A549 (cell line): ENCODE data around the gene SLC22A23. TPM values are rescaled to one million over a fixed set of nuclear protein-coding genes. Genes with fewer than 3 reads are reported as not detected.

Experiments used
- ATAC-seq, 2 experiments: fragments of 200-7000 bp in 1 of 2; fragments of >200 bp in 1 of 2; cut with Nextera tagmentation in 1 of 2; cut with Tn5 transposase in 1 of 2; 3 replicates each; pipeline versions ENCODE4 v1.8.0 to v1.9.1; 2018 to 2020; ENCODE audit warnings: mild to moderate bottlenecking in 1 of 2, moderate library complexity in 1 of 2
- CTCF ChIA-PET: fragments of 300-600 bp; sonication (Branson Sonifier 250); formaldehyde crosslinking; extraction: SDS; loops from one replicate; lab custom pipeline; 2021; ENCODE audit warnings: antibody characterized with exemption, inconsistent platforms; lab: Yijun Ruan, JAX
- POLR2A ChIA-PET: fragments of 350-600 bp; formaldehyde crosslinking; extraction: SDS; loops from one replicate; lab custom pipeline; 2021; ENCODE audit warnings: antibody characterized with exemption, inconsistent platforms; lab: Yijun Ruan, JAX
- DNase-seq, 2 experiments: peaks; one replicate each; pipeline versions ENCODE4 v3.0.0 to v3.0.0-alpha.2; 2011 to 2016; ENCODE audit warnings: low read depth in 1 of 2, low spot score in 1 of 2
- FAIRE-seq: peaks from 2 replicates; lab custom pipeline; 2011; peaks lifted over from hg19 to GRCh38; lab: Jason Lieb, UNC
- H3K27ac ChIP-seq, 2 experiments: fragments of >200 bp; sonication (Bioruptor Twin); formaldehyde crosslinking; 3 replicates each; pipeline ENCODE4 v1.5.1; 2016 to 2017
- H3K4me1 ChIP-seq: fragments of >200 bp; sonication (Bioruptor Twin); formaldehyde crosslinking; 3 replicates; pipeline ENCODE4 v1.6.1; 2016
- H3K4me2 ChIP-seq: fragments of >200 bp; sonication (Bioruptor Twin); formaldehyde crosslinking; 3 replicates; pipeline ENCODE4 v1.6.1; 2016
- H3K4me3 ChIP-seq: fragments of >200 bp; sonication (Bioruptor Twin); formaldehyde crosslinking; 3 replicates; pipeline ENCODE4 v1.5.1; 2016
- H3K9me3 ChIP-seq: fragments of >200 bp; sonication (Bioruptor Twin); formaldehyde crosslinking; 3 replicates; pipeline ENCODE4 v1.6.1; 2016
- ATOH8 ChIP-seq: fragments of 250-450 bp; sonication (Bioruptor Pico); IDR thresholded peaks from 2 replicates; pipeline ENCODE4 v1.5.0; 2020; ENCODE audit warnings: low read depth, mild to moderate bottlenecking, moderate library complexity
- BHLHE40 ChIP-seq: IDR thresholded peaks from 2 replicates; pipeline ENCODE4 v1.6.1; 2012; ENCODE audit warnings: low read depth, low read length, inconsistent platforms
- CEBPB ChIP-seq, 2 experiments: fragments of >200 bp in 1 of 2; sonication (Bioruptor Twin) in 1 of 2; formaldehyde crosslinking in 1 of 2; IDR thresholded peaks; 2 replicates each; pipeline ENCODE4 v1.6.1; 2012 to 2016
- CTCF ChIP-seq: fragments of >200 bp; sonication (Bioruptor Twin); formaldehyde crosslinking; IDR thresholded peaks from 3 replicates; pipeline ENCODE4 v1.5.1; 2016
- EHMT2 ChIP-seq: fragments of 200-600 bp; sonication (generic); IDR thresholded peaks from 2 replicates; pipeline ENCODE4 v1.6.1; 2016; ENCODE audit warnings: antibody characterized with exemption, low read depth, mild to moderate bottlenecking, moderate library complexity
- FOSB ChIP-seq: fragments of 250-450 bp; sonication (Bioruptor Pico); IDR thresholded peaks from 2 replicates; pipeline ENCODE4 v1.5.0; 2020; ENCODE audit warnings: mild to moderate bottlenecking, moderate library complexity
- FOXS1 ChIP-seq: fragments of 250-450 bp; sonication (Bioruptor Pico); IDR thresholded peaks from 2 replicates; pipeline ENCODE4 v1.5.0; 2020; ENCODE audit warnings: mild to moderate bottlenecking, moderate library complexity
- GATA3 ChIP-seq: IDR thresholded peaks from 2 replicates; pipeline ENCODE4 v1.6.1; 2012; ENCODE audit warnings: borderline replicate concordance
- HDAC2 ChIP-seq: fragments of 200-600 bp; sonication (generic); IDR thresholded peaks from 2 replicates; pipeline ENCODE4 v1.6.1; 2016
- HEYL ChIP-seq: fragments of 250-450 bp; sonication (Bioruptor Pico); IDR thresholded peaks from 2 replicates; pipeline ENCODE4 v1.8.0; 2021; ENCODE audit warnings: mild to moderate bottlenecking, moderate library complexity
- HMGXB4 ChIP-seq: fragments of 250-450 bp; sonication (Bioruptor Pico); IDR thresholded peaks from 2 replicates; pipeline ENCODE4 v1.5.0; 2021; ENCODE audit warnings: mild to moderate bottlenecking, moderate library complexity, borderline replicate concordance
- HOXB5 ChIP-seq: fragments of 250-450 bp; sonication (Bioruptor Pico); IDR thresholded peaks from 2 replicates; pipeline ENCODE4 v1.5.0; 2020; ENCODE audit warnings: mild to moderate bottlenecking, moderate library complexity
- MAX ChIP-seq: IDR thresholded peaks from 2 replicates; pipeline ENCODE4 v1.6.1; 2012
- NR3C1 ChIP-seq: fragments of >200 bp; sonication (Bioruptor Twin); formaldehyde crosslinking; IDR thresholded peaks from 3 replicates; pipeline ENCODE4 v1.6.1; 2017
- POLR2AphosphoS2 ChIP-seq: conservative IDR thresholded peaks from 2 replicates; pipeline ENCODE4 v1.6.1; 2012; ENCODE audit warnings: low read length, improper control_type of control experiment, inconsistent platforms
- RAD21 ChIP-seq, 2 experiments: fragments of >200 bp in 1 of 2; sonication (Bioruptor Twin) in 1 of 2; formaldehyde crosslinking in 1 of 2; IDR thresholded peaks in 1 of 2; conservative IDR thresholded peaks in 1 of 2; 2 replicates in 1 of 2; 3 replicates in 1 of 2; pipeline ENCODE4 v1.6.1; 2012 to 2018; ENCODE audit warnings: inconsistent platforms in 1 of 2
- RARB ChIP-seq: fragments of 250-450 bp; sonication (Bioruptor Pico); IDR thresholded peaks from 2 replicates; pipeline ENCODE4 v1.8.0; 2021; ENCODE audit warnings: mild to moderate bottlenecking, moderate library complexity
- RNF2 ChIP-seq: fragments of 200-600 bp; sonication (generic); IDR thresholded peaks from 2 replicates; pipeline ENCODE4 v1.6.1; 2016; ENCODE audit warnings: low read depth, mild to moderate bottlenecking, antibody characterized with exemption, moderate library complexity, borderline replicate concordance
- WGBS: methylation state at CpG from one replicate; pipeline ENCODE4 v1.1.6; 2017; ENCODE audit errors: missing lambda C conversion rate; 5-methylcytosine and 5-hydroxymethylcytosine counted together
- polyA plus RNA-seq, 4 experiments: library from polyadenylated mRNA; depleted of rRNA in 3 of 4; stranded (reverse); fragments of >200 nt; fragmentation: RNase III in 1 of 4; extraction: RNeasy Plus Mini Kit Qiagen cat#74134 plus additional on column Dnase treatment in 1 of 4; gene quantifications; 2 replicates in 3 of 4; 3 replicates in 1 of 4; pipeline ENCODE4 v1.2.3, GENCODE V29; 2011 to 2017
- TF ChIP-seq, protein P1 (sequence below): IDR thresholded peaks from 2 replicates; pipeline ENCODE4 v1.6.1; 2012

SLC22A23 gene
- polyA plus RNA-seq, 2 of the 4 experiments (the other 2 are of a cell fraction): 4.4 to 6.2 TPM

DNA sequence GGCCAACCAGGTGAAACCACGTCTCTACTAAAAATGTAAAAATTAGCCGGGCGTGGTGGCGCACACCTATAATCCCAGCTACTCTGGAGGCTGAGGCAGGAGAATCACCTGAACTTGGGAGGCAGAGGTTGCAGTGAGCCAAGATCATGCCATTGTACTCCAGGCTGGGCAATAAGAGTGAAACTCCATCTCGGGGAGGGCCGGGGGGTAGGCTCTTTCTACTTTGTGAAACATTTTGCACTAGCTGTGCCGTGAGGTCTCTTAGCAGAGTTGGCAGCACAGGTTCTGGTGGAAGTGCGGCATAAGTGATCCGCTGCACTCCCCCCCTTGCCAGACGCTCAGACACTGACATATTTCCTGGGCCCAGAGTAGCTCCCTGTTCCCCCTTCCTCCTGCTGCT, 173.6 kb downstream of the SLC22A23 start:
- Histone ChIP-seq H3K4me2 (no peak overlapping the region), H3K4me3 (no peak overlapping the region), H3K27ac (no peak overlapping the region), H3K9me3 (no peaks in the 10 kb centered on the region), H3K4me1 (peaks cover 18% of the 10 kb centered on the region)
- POLR2A ChIA-PET: no interaction called here
- ATAC-seq (no peak), DNase-seq (no peak), FAIRE-seq (no peak)
- CTCF ChIA-PET: interaction anchor here (0.6 to 17.5 kb wide), 7 partner anchors 13 to 713 kb away, joined by 3 to 186 read pairs (median 3); no protein-coding TSS in a partner anchor
- TF ChIP-seq EHMT2 (no peak), BHLHE40 (no peak), GATA3 (no peak), FOXS1 (CRISPR knock-in tag) (no peak), POLR2AphosphoS2 (no peak), MAX (no peak), NR3C1 (no peak), ATOH8 (CRISPR knock-in tag) (no peak)
- TF ChIP-seq, protein P1, sequence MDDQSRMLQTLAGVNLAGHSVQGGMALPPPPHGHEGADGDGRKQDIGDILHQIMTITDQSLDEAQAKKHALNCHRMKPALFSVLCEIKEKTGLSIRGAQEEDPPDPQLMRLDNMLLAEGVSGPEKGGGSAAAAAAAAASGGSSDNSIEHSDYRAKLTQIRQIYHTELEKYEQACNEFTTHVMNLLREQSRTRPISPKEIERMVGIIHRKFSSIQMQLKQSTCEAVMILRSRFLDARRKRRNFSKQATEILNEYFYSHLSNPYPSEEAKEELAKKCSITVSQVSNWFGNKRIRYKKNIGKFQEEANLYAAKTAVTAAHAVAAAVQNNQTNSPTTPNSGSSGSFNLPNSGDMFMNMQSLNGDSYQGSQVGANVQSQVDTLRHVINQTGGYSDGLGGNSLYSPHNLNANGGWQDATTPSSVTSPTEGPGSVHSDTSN: no peak
- 93% methylated on average over 8 of the region's 10 CpGs for WGBS

GRCh38 chr6:3282476-3283236, 174.2 kb downstream of the SLC22A23 start:
- ATAC-seq: no peak
- Histone ChIP-seq H3K9me3 (no peaks in the 10 kb centered on the region), H3K27ac (no peak overlapping the region), H3K4me2 (no peak overlapping the region), H3K4me3 (no peak overlapping the region), H3K4me1 (peaks cover 18% of the 10 kb centered on the region)
- DNase-seq: no peak
- CTCF ChIA-PET: interaction anchor here (0.9 to 17.5 kb wide), 8 partner anchors 13 to 695 kb away, joined by 3 to 186 read pairs (median 4); partner anchors contain the start of gene FAM50B
- POLR2A ChIA-PET: interaction anchor here (0.7 kb wide), 1 partner anchor 450 kb away, joined by 3 read pairs; no protein-coding TSS in a partner anchor
- TF ChIP-seq FOSB (CRISPR knock-in tag) (no peak), NR3C1 (no peak), HDAC2 (no peak), BHLHE40 (no peak), CEBPB (IDR thresholded peaks at IDR 0.05) (no peak), EHMT2 (no peak), RNF2 (no peak), RAD21 (conservative IDR thresholded peaks at IDR 0.05 in 1 of 2, IDR thresholded peaks at IDR 0.05 in 1 of 2) (no peak), HEYL (no peak), RARB (CRISPR knock-in tag) (no peak)
- WGBS: 93% methylated on average over 20 of the region's 20 CpGs
- no peak for FAIRE-seq

- TF ChIP-seq CEBPB (IDR thresholded peaks at IDR 0.05) (no peak), HMGXB4 (CRISPR knock-in tag) (no peak), HOXB5 (no peak), RAD21 (conservative IDR thresholded peaks at IDR 0.05 in 1 of 2, IDR thresholded peaks at IDR 0.05 in 1 of 2) (peak in 1 of 2 experiments; percentile 19; a peak in 2 of 5 replicates), HDAC2 (no peak), POLR2AphosphoS2 (no peak), CTCF (no peak)
- DNase-seq: peak; percentile 21 to 47
- CTCF ChIA-PET: interaction anchor here (0.9 to 17.5 kb wide), 8 partner anchors 14 to 567 kb away, joined by 3 to 186 read pairs (median 4); partner anchors contain the start of gene FAM50B
- Histone ChIP-seq H3K4me3 (no peak overlapping the region), H3K4me2 (no peak overlapping the region), H3K4me1 (peaks cover 18% of the 10 kb centered on the region), H3K27ac (peak overlapping the region in 1 of 2 experiments; percentile 53; a peak in 3 of 6 replicates), H3K9me3 (no peaks in the 10 kb centered on the region)
- 66% methylated on average over 13 of the region's 13 CpGs for WGBS
- POLR2A ChIA-PET: interaction anchor here (0.7 kb wide), 1 partner anchor 451 kb away, joined by 3 read pairs; no protein-coding TSS in a partner anchor
- no peak for FAIRE-seq
- ATAC-seq: peak; percentile 48 to 66; a peak in 5 of 6 replicates
Observed at GRCh38 chr6:3281631-3282475, 175.0 kb downstream of the SLC22A23 start.
